Muscle of back (tissue), 11 donors: Measurements from ENCODE around the gene GRM8. TPM values are rescaled to one million over a fixed set of nuclear protein-coding genes. Genes with fewer than 3 reads are reported as not detected.
A peak's percentile ranks its signal among the peaks of the same experiment; 100 is the strongest.

Experiments used
- DNase-seq, 3 donors: peaks; one replicate each; pipeline versions ENCODE4 v3.0.0 to v3.0.0-alpha.2; 2013
- polyA plus RNA-seq, 10 donors: library from polyadenylated mRNA; unstranded; fragments of 120-200 nt; gene quantifications; one replicate each; pipeline ENCODE4 v1.2.1, GENCODE V29; 2013; ENCODE audit not compliant: insufficient read length in 10 of 10

The GRM8 gene
- polyA plus RNA-seq, 10 donors = 0.11 to 0.57 (median 0.30) TPM; not detected in 5

GRCh38 chr7:127231415-127231814 lies 21.3 kb downstream of the GRM8 start:
- DNase-seq = no peak

GRCh38 chr7:127230192-127230925 lies 22.4 kb downstream of the GRM8 start:
- DNase-seq = no peak

GRCh38 chr7:127226685-127227374 lies 25.9 kb downstream of the GRM8 start:
- DNase-seq = no peak

- DNase-seq = no peak
These were observed 31.0 kb downstream of the GRM8 start for GRCh38 chr7:127221731-127222130.

GRCh38 chr7:127214956-127215718 lies 37.6 kb downstream of the GRM8 start:
- DNase-seq = peak in 1 of 3 donors; percentile 11

- DNase-seq = no peak
These were observed 42.9 kb downstream of the GRM8 start for GRCh38 chr7:127209886-127210285.

GRCh38 chr7:127208860-127209259 lies 43.9 kb downstream of the GRM8 start:
- DNase-seq = no peak

- no peak for DNase-seq
These were observed 44.4 kb downstream of the GRM8 start for GRCh38 chr7:127208351-127208750.

GRCh38 chr7:127207806-127208205 lies 44.9 kb downstream of the GRM8 start:
- no peak for DNase-seq

- no peak for DNase-seq
These were observed 45.5 kb downstream of the GRM8 start for GRCh38 chr7:127207230-127207629.

- no peak for DNase-seq
These were observed 58.2 kb downstream of the GRM8 start for GRCh38 chr7:127194571-127194970.

- no peak for DNase-seq
These were observed 62.9 kb downstream of the GRM8 start for GRCh38 chr7:127189886-127190285.

- DNase-seq = no peak
These were observed 63.7 kb downstream of the GRM8 start for GRCh38 chr7:127189074-127189473.

- no peak for DNase-seq
These were observed 65.0 kb downstream of the GRM8 start for GRCh38 chr7:127187740-127188139.

- DNase-seq = no peak
These were observed 66.1 kb downstream of the GRM8 start for GRCh38 chr7:127186686-127187085.

- DNase-seq = no peak
These were observed 75.6 kb downstream of the GRM8 start for GRCh38 chr7:127177156-127177555.

- DNase-seq = no peak
These were observed 90.4 kb downstream of the GRM8 start for GRCh38 chr7:127162366-127162765.

GRCh38 chr7:127158659-127159058 lies 94.1 kb downstream of the GRM8 start:
- no peak for DNase-seq

- no peak for DNase-seq
These were observed 97.8 kb downstream of the GRM8 start for GRCh38 chr7:127154958-127155357.

GRCh38 chr7:127154101-127154500 lies 98.6 kb downstream of the GRM8 start:
- no peak for DNase-seq

GRCh38 chr7:127153315-127153714 lies 99.4 kb downstream of the GRM8 start:
- DNase-seq = no peak

- no peak for DNase-seq
These were observed 100.3 kb downstream of the GRM8 start for GRCh38 chr7:127152423-127152822.

GRCh38 chr7:127151379-127151778 lies 101.4 kb downstream of the GRM8 start:
- no peak for DNase-seq
